Cerebellar nuclear complex (tissue), 1 donor: ENCODE results near the gene SRGAP1.
"Not testable (repeated sequence)": the region's sequence is repeated elsewhere in the genome, so short reads cannot be mapped to it uniquely, and the experiment has no call there.

ENCODE experiments used
- DNase-seq, 2 experiments: peaks; one replicate each; lab custom pipeline; 2025; lab: John Stamatoyannopoulos, UW

The SRGAP1 gene

GRCh38 chr12:64056741-64057140, 212.2 kb downstream of the SRGAP1 start:
- DNase-seq: no peak

GRCh38 chr12:64057706-64058105, 213.2 kb downstream of the SRGAP1 start:
- DNase-seq: no peak

- DNase-seq: no peak
Measured at GRCh38 chr12:64058541-64059265, 214.2 kb downstream of the SRGAP1 start.

- DNase-seq: no peak
Measured at GRCh38 chr12:64059685-64060084, 215.2 kb downstream of the SRGAP1 start.

GRCh38 chr12:64061868-64062375, 217.4 kb downstream of the SRGAP1 start:
- DNase-seq: no peak

GRCh38 chr12:64063121-64063520, 218.6 kb downstream of the SRGAP1 start:
- no peak for DNase-seq

- DNase-seq: no peak
Measured at GRCh38 chr12:64064240-64064639, 219.7 kb downstream of the SRGAP1 start.

GRCh38 chr12:64064706-64065105, 220.2 kb downstream of the SRGAP1 start:
- no peak for DNase-seq

GRCh38 chr12:64065881-64066451, 221.5 kb downstream of the SRGAP1 start:
- DNase-seq: no peak

- no peak for DNase-seq
Measured at GRCh38 chr12:64066776-64067175, 222.3 kb downstream of the SRGAP1 start.

GRCh38 chr12:64070454-64070853, 226.0 kb downstream of the SRGAP1 start:
- DNase-seq: no peak

GRCh38 chr12:64072916-64073575, 228.5 kb downstream of the SRGAP1 start:
- DNase-seq: no peak

GRCh38 chr12:64076565-64076964, 232.1 kb downstream of the SRGAP1 start:
- not testable (repeated sequence) for DNase-seq

GRCh38 chr12:64077922-64078321, 233.4 kb downstream of the SRGAP1 start:
- no peak for DNase-seq

GRCh38 chr12:64080319-64081007, 236.0 kb downstream of the SRGAP1 start:
- DNase-seq: no peak

GRCh38 chr12:64081008-64081404, 236.5 kb downstream of the SRGAP1 start:
- no peak for DNase-seq

GRCh38 chr12:64082116-64082515, 237.6 kb downstream of the SRGAP1 start:
- DNase-seq: no peak

- no peak for DNase-seq
Measured at GRCh38 chr12:64082866-64083268, 238.4 kb downstream of the SRGAP1 start.

- DNase-seq: no peak
Measured at GRCh38 chr12:64083285-64084210, 239.0 kb downstream of the SRGAP1 start.

GRCh38 chr12:64085154-64085553, 240.7 kb downstream of the SRGAP1 start:
- no peak for DNase-seq

GRCh38 chr12:64085996-64086395, 241.5 kb downstream of the SRGAP1 start:
- DNase-seq: no peak
